H1 (cell line): Measurements from ENCODE around the gene DLG1. TPM values are rescaled to one million over a fixed set of nuclear protein-coding genes. Genes with fewer than 3 reads are reported as not detected.

Source experiments
- CTCF ChIA-PET: fragments of 300-600 bp; sonication (Branson Sonifier 250); formaldehyde crosslinking; loops from one replicate; lab custom pipeline; 2021; ENCODE audit not compliant: partially characterized antibody; lab: Charles Lee
- POLR2A ChIA-PET: fragments of 300-600 bp; sonication (Branson Sonifier 250); formaldehyde crosslinking; loops from one replicate; lab custom pipeline; 2021; ENCODE audit warnings: inconsistent platforms; ENCODE audit not compliant: partially characterized antibody; lab: Charles Lee
- DNase-seq, 2 experiments: peaks; one replicate each; pipeline versions ENCODE4 v3.0.0 to v3.0.0-alpha.2; 2010 to 2022; ENCODE audit warnings: low spot score in 2 of 2, low read depth in 1 of 2, mixed read lengths in 1 of 2
- FAIRE-seq: peaks from 2 replicates; lab custom pipeline; 2011; peaks lifted over from hg19 to GRCh38; lab: Jason Lieb, UNC
- H2AFZ ChIP-seq: 2 replicates; pipeline ENCODE4 v1.8.1; 2012; ENCODE audit warnings: low read length, inconsistent platforms
- H2AK5ac ChIP-seq: 2 replicates; pipeline ENCODE4 v1.6.1; 2013; ENCODE audit warnings: low read depth, low read length
- H2BK120ac ChIP-seq: replicated peaks from 2 replicates; pipeline ENCODE3; 2013; ENCODE audit warnings: low read depth, low read length, inconsistent platforms
- H2BK12ac ChIP-seq: 2 replicates; pipeline ENCODE4 v1.6.1; 2013; ENCODE audit warnings: low read depth, low read length
- H2BK15ac ChIP-seq: 2 replicates; pipeline ENCODE4 v1.6.1; 2013; ENCODE audit warnings: low read length
- H2BK20ac ChIP-seq: 2 replicates; pipeline ENCODE4 v1.6.1; 2013; ENCODE audit warnings: low read length
- H2BK5ac ChIP-seq: 2 replicates; pipeline ENCODE4 v1.6.1; 2013; ENCODE audit warnings: low read depth, low read length
- H3K14ac ChIP-seq: 2 replicates; pipeline ENCODE4 v1.6.1; 2013; ENCODE audit warnings: inconsistent platforms; ENCODE audit not compliant: insufficient read length
- H3K18ac ChIP-seq: 2 replicates; pipeline ENCODE4 v1.6.1; 2013; ENCODE audit warnings: low read length; ENCODE audit errors: extremely low read depth
- H3K23ac ChIP-seq: 2 replicates; pipeline ENCODE4 v1.6.1; 2013; ENCODE audit warnings: inconsistent platforms; ENCODE audit not compliant: insufficient read length
- H3K23me2 ChIP-seq: 2 replicates; pipeline ENCODE4 v1.6.1; 2013; ENCODE audit warnings: low read depth, low read length
- H3K27ac ChIP-seq: 2 replicates; pipeline ENCODE4 v1.6.1; 2011; ENCODE audit warnings: low read depth, low read length, inconsistent platforms
- H3K27me3 ChIP-seq, 4 experiments: replicated peaks in 1 of 4; 1 replicate in 1 of 4; 2 replicates in 3 of 4; pipeline versions ENCODE4 v1.6.1 to v1.8.1; 2011 to 2013; ENCODE audit warnings: low read length in 3 of 4, mild to moderate bottlenecking in 3 of 4, inconsistent platforms in 2 of 4, mixed read lengths in 2 of 4, moderate library complexity in 1 of 4; ENCODE audit not compliant: control insufficient read depth in 3 of 4, insufficient read depth in 3 of 4; ENCODE audit errors: extremely low read depth in 1 of 4
- H3K36me3 ChIP-seq, 4 experiments: 2 replicates each; pipeline versions ENCODE4 v1.6.1 to v1.8.1; 2011 to 2013; ENCODE audit warnings: mild to moderate bottlenecking in 4 of 4, low read length in 3 of 4, moderate library complexity in 2 of 4, control low read depth in 1 of 4, inconsistent platforms in 1 of 4; ENCODE audit not compliant: insufficient read depth in 4 of 4, control insufficient read depth in 2 of 4
- H3K4ac ChIP-seq: replicated peaks from 2 replicates; pipeline ENCODE3; 2013; ENCODE audit warnings: low read length, low read depth, mixed read lengths, inconsistent platforms; ENCODE audit not compliant: insufficient read length
- H3K4me1 ChIP-seq, 4 experiments: replicated peaks in 1 of 4; 1 replicate in 1 of 4; 2 replicates in 3 of 4; pipeline versions ENCODE4 v1.6.1 to v1.8.1; 2011 to 2013; ENCODE audit warnings: low read length in 3 of 4, inconsistent platforms in 2 of 4, mixed read lengths in 1 of 4; ENCODE audit not compliant: insufficient read depth in 4 of 4, control insufficient read depth in 3 of 4
- H3K4me2 ChIP-seq, 2 experiments: 2 replicates each; pipeline versions ENCODE4 v1.6.1 to v1.8.1; 2011 to 2013; ENCODE audit warnings: low read depth in 2 of 2, low read length in 2 of 2, control low read depth in 1 of 2, inconsistent platforms in 1 of 2, mild to moderate bottlenecking in 1 of 2; ENCODE audit not compliant: insufficient read depth in 1 of 2
- H3K4me3 ChIP-seq, 4 experiments: fragments of 200-600, 300-600 bp in 1 of 4; sonication (generic), shearing (Covaris generic), sonication (Bioruptor Twin) in 1 of 4; 2 replicates each; pipeline versions ENCODE4 v1.5.1 to v1.8.1; 2011 to 2016; ENCODE audit warnings: low read length in 4 of 4, low read depth in 3 of 4, control low read depth in 2 of 4, inconsistent platforms in 2 of 4, mild to moderate bottlenecking in 2 of 4, mixed read lengths in 1 of 4, moderate library complexity in 1 of 4; ENCODE audit not compliant: insufficient read depth in 2 of 4; ENCODE audit errors: extremely low read depth in 1 of 4
- H3K56ac ChIP-seq: replicated peaks from 2 replicates; pipeline ENCODE3; 2013; ENCODE audit warnings: low read depth, mild to moderate bottlenecking, mixed read lengths, low read length, inconsistent platforms; ENCODE audit not compliant: insufficient read length
- H3K79me1 ChIP-seq: 2 replicates; pipeline ENCODE4 v1.6.1; 2013; ENCODE audit warnings: low read depth, low read length, control low read depth
- H3K79me2 ChIP-seq, 2 experiments: 2 replicates each; pipeline versions ENCODE4 v1.6.1 to v1.8.1; 2012 to 2013; ENCODE audit warnings: low read length in 2 of 2, mild to moderate bottlenecking in 2 of 2, inconsistent platforms in 1 of 2; ENCODE audit not compliant: insufficient read depth in 2 of 2, control insufficient read depth in 1 of 2
- H3K9ac ChIP-seq, 4 experiments: replicated peaks in 1 of 4; 1 replicate in 1 of 4; 2 replicates in 3 of 4; pipeline versions ENCODE4 v1.6.1 to v1.8.1; 2011 to 2013; ENCODE audit warnings: low read depth in 3 of 4, low read length in 3 of 4, control low read depth in 2 of 4, mild to moderate bottlenecking in 2 of 4, moderate library complexity in 2 of 4, inconsistent platforms in 1 of 4; ENCODE audit errors: extremely low read depth in 1 of 4
- H3K9me3 ChIP-seq, 2 experiments: 2 replicates each; pipeline versions ENCODE4 v1.6.1 to v1.8.1; 2012 to 2013; ENCODE audit warnings: mild to moderate bottlenecking in 2 of 2, moderate library complexity in 2 of 2, control low read depth in 1 of 2, inconsistent platforms in 1 of 2, low read depth in 1 of 2, low read length in 1 of 2, mixed read lengths in 1 of 2; ENCODE audit not compliant: insufficient read depth in 2 of 2
- H4K20me1 ChIP-seq, 2 experiments: replicated peaks in 1 of 2; 2 replicates each; pipeline versions ENCODE3 to v1.8.1; 2011 to 2013; ENCODE audit warnings: inconsistent platforms in 2 of 2, low read length in 2 of 2, mild to moderate bottlenecking in 1 of 2; ENCODE audit not compliant: insufficient read depth in 2 of 2, control insufficient read depth in 1 of 2
- H4K5ac ChIP-seq: 2 replicates; pipeline ENCODE4 v1.6.1; 2013; ENCODE audit warnings: low read length, low read depth, mixed read lengths, inconsistent platforms; ENCODE audit not compliant: insufficient read length
- H4K8ac ChIP-seq: 2 replicates; pipeline ENCODE4 v1.8.0; 2013; ENCODE audit warnings: mild to moderate bottlenecking, moderate library complexity, low read length, inconsistent platforms; ENCODE audit not compliant: insufficient read depth; ENCODE audit errors: extremely low read depth
- H4K91ac ChIP-seq: replicated peaks from 2 replicates; pipeline ENCODE3; 2013; ENCODE audit warnings: low read length, mixed read lengths, inconsistent platforms; ENCODE audit not compliant: insufficient read length
- ATF3 ChIP-seq: IDR thresholded peaks from 2 replicates; pipeline ENCODE4 v1.6.1; 2011; ENCODE audit warnings: low read depth, mild to moderate bottlenecking, low read length; ENCODE audit not compliant: insufficient read depth
- BACH1 ChIP-seq: IDR thresholded peaks from 2 replicates; pipeline ENCODE4 v1.6.1; 2012; ENCODE audit warnings: low read length, improper control_type of control experiment
- KDM1A ChIP-seq: fragments of 200-600, 300-600 bp; sonication (generic); IDR thresholded peaks from 2 replicates; pipeline ENCODE4 v1.7.1; 2016; ENCODE audit warnings: mild to moderate bottlenecking, low read length, borderline replicate concordance
- KDM5A ChIP-seq: fragments of 200-600 bp; IDR thresholded peaks from 2 replicates; pipeline ENCODE4 v1.7.1; 2012; ENCODE audit warnings: mild to moderate bottlenecking, low read length, inconsistent platforms, mixed read lengths
- MAX ChIP-seq: IDR thresholded peaks from 2 replicates; pipeline ENCODE4 v1.6.1; 2012; ENCODE audit warnings: inconsistent platforms
- SIRT6 ChIP-seq: IDR thresholded peaks from one replicate; pipeline ENCODE4 v1.7.1; 2012; ENCODE audit warnings: low read length, inconsistent platforms
- TCF12 ChIP-seq: IDR thresholded peaks from 2 replicates; pipeline ENCODE4 v1.6.1; 2011; ENCODE audit warnings: low read depth, mild to moderate bottlenecking, low read length
- USF2 ChIP-seq: IDR thresholded peaks from 2 replicates; pipeline ENCODE4 v1.6.1; 2011; ENCODE audit warnings: low read length, improper control_type of control experiment
- WGBS, 2 experiments: shearing (Covaris generic) in 1 of 2; methylation state at CpG; one replicate each; pipeline versions ENCODE4 v1.1.6 to v1.1.7; 2013 to 2015; ENCODE audit warnings: low lambda C conversion rate in 2 of 2, mixed read lengths in 2 of 2, inconsistent platforms in 1 of 2, low coverage in 1 of 2, missing lambda C conversion rate in 1 of 2; ENCODE audit not compliant: insufficient replicate concordance in 2 of 2, insufficient coverage in 1 of 2, insufficient read length in 1 of 2; ENCODE audit errors: extremely low coverage in 1 of 2, missing lambda C conversion rate in 1 of 2; 5-methylcytosine and 5-hydroxymethylcytosine counted together
- polyA plus RNA-seq, 7 experiments: library from polyadenylated mRNA; depleted of rRNA in 3 of 7; stranded (reverse) in 5 of 7; unstranded in 2 of 7; fragments of >200 nt in 5 of 7; fragments of 200-250 nt in 2 of 7; gene quantifications; 1 replicate in 5 of 7; 2 replicates in 1 of 7; 4 replicates in 1 of 7; pipeline versions ENCODE4 v1.2.1 to v1.2.3, GENCODE V29; 2011 to 2013; ENCODE audit warnings: missing spikeins in 2 of 7, mixed read lengths in 2 of 7
- total RNA-seq: library from RNA; stranded (reverse); fragmentation: NEBNext Ultra II Directional; extraction: Animal tissue kit (Norgen Biotek cat#: 25700); gene quantifications from 2 replicates; pipeline ENCODE4 v1.2.1, GENCODE V29; 2021

Gene DLG1
- total and polyA plus RNA-seq, 2 of the 8 experiments (the other 6 are each of a cell fraction or from before 2014, with no cell fraction given) = 13.4 to 78.8 TPM

- H3K4ac ChIP-seq = peak overlapping the region; percentile 63
- no peak overlapping the region for H3K56ac ChIP-seq
- no peaks in the 10 kb centered on the region for H3K79me1 ChIP-seq
- H3K27me3 ChIP-seq = peaks cover 5 to 16% (median 12%) of the 10 kb centered on the region in 4 experiments; a peak in 6 of 7 replicates
- H3K36me3 ChIP-seq = no peaks in the 10 kb centered on the region
- 89% methylated on average over 24 of the region's 36 CpGs; no CpG with 5 or more reads in 1 of the 2 experiments for WGBS, 2 experiments
- H3K4me2 ChIP-seq = no peak overlapping the region
- H3K14ac ChIP-seq = no peak overlapping the region
- no peak for TF ChIP-seq SIRT6
- no peak for TF ChIP-seq ATF3
- TF ChIP-seq KDM5A = no peak
- TF ChIP-seq KDM1A = no peak
- TF ChIP-seq BACH1 = no peak
- TF ChIP-seq TCF12 = no peak
- TF ChIP-seq MAX = peak; percentile 57
- TF ChIP-seq USF2 = peak; percentile 26; the same call in 1 of the 2 replicates
- TF ChIP-seq, all 59 proteins: peak for 2
- Histone ChIP-seq H3K79me2 (no peaks in the 10 kb centered on the region), H3K23ac (no peak overlapping the region), H3K9ac (no peak overlapping the region), H3K4me1 (peaks cover 0 to 20% (median 13%) of the 10 kb centered on the region in 4 experiments; a peak in 6 of 7 replicates), H2AK5ac (no peak overlapping the region), H3K18ac (no peak overlapping the region), H4K8ac (no peak overlapping the region), H4K20me1 (peaks cover 0 to 4% of the 10 kb centered on the region in 2 experiments), H3K23me2 (peaks cover 3% of the 10 kb centered on the region; the same call in 1 of the 2 replicates), H2BK15ac (no peak overlapping the region), H2AFZ (no peak overlapping the region), H2BK5ac (no peak overlapping the region), H2BK20ac (no peak overlapping the region), H3K27ac (no peak overlapping the region), H3K9me3 (no peaks in the 10 kb centered on the region), H4K5ac (no peak overlapping the region), H4K91ac (no peak overlapping the region), H2BK120ac (no peak overlapping the region), H2BK12ac (no peak overlapping the region), H3K4me3 (no peak overlapping the region)
- CTCF ChIA-PET = interaction anchor here (1.2 to 16.7 kb wide), 3 partner anchors 8 to 46 kb away, joined by 3 to 245 read pairs (median 3); no protein-coding TSS in a partner anchor
- POLR2A ChIA-PET = interaction anchor here (0.6 to 0.9 kb wide), 2 partner anchors 13 to 575 kb away, joined by 3 to 4 read pairs; no protein-coding TSS in a partner anchor
- DNase-seq = no peak
- FAIRE-seq = no peak
Measured at GRCh38 chr3:197023998-197024651, 274.3 kb downstream of the DLG1 start.
